HG02973 (cell line): ENCODE results near the gene GZMM.

Source experiments
- ATAC-seq: cut with Tn5 transposase; IDR thresholded peaks from one replicate; pipeline ENCODE4 v1.9.1; 2021; ENCODE audit warnings: moderate library complexity; ENCODE audit not compliant: unreplicated experiment

The GZMM gene

DNA sequence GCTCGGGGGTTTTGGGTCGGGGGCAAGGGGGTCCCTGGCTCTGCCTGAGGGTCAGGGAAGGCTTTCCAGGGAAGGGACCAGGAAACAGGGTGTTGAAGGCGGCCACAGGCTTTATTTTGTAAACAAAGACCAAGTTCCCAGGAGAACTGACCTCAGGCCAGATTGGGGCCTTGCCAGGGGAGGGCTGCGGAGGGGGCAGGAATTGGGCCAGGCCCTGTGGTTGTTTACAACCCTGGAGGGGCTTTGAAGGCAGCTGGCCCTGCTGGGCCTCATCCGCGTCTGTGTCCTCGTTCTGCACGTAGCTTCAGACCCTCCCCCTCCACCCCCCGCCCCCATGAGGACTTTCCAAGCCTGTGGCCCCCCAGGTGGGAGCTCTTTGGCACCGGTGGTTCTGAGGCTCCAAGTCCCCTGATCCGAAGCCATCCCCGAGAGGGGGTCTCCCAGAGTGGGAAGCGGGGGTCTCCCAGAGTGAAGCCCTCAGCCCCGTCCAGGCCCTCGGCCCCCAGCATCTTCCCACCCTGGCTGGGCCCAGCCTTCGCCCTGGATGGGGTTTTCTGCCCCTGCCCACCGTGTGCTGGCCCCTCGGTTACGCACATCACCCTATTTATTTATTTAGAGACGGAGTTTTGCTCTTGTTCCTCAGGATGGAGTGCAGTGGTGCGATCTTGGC lies 15.1 kb downstream of the GZMM start:
- ATAC-seq: no peak

DNA sequence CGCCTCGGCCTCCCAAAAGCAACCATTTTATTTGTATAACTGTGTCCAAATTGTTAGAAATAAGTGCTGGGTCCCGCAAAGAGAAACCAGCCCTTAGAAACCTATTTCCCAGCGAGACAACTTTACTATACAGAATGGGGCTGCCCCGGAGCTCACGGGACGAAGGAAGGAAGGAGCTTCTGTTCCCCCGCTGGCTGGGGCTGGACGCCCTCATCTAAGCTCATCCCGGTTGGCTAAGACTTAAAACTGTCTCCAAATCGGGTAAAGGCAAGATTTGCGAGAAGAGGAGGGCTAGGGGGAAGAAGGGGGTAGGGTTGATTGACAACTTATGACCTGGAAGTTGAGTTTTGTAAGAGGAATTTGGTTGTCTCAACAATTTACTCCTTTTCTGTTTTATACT lies 16.3 kb downstream of the GZMM start:
- ATAC-seq: no peak

DNA sequence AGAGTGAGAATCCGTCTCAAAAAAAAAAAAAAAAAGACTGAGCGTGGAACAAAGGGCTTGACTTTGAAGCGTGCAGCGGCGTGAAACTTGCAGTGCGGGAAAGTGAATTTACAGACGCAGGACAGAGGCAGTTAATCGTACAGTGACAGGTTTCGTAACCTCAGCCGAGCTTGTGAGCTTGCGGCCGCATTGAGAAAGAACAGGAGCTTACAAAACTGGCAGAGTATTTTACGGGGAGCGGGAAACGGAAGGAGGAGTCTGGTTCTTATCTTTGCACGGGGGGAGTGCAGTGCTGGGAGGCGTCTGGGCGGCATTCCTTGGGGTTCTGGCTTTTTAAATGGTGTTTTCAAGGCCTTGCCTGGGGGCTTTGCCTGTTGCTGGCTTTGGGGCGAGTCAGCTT lies 22.6 kb downstream of the GZMM start:
- no peak for ATAC-seq

GRCh38 chr19:566844-567243 lies 23.0 kb downstream of the GZMM start:
- no peak for ATAC-seq

DNA sequence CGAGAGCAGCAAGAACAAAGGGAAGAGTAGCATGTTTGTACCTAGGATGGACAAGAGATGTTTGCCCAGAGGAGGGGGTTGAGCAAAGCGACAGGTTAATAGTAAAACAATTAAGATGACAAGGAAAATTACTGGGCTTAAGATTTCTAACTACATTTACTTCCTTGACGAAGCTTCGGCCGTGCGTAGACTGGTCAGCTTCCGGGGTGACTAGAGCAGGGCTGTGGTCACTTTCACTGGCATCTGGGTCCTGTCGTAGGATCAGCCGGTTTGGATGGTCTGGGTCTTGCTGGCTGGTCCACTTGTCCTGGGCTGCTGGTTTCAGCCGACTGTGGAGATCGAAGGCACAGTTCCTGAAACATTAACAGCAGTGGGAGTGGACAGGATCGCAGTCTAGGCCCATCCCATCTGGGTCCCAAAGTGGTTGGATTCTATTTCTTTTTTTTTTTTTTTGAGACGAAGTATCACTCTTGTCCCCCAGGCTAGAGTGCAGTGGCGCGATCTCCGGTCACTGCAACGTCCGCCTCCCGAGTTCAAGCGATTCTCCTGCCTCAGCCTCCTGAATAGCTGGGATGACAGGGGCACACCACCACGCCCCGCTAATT lies 23.5 kb downstream of the GZMM start:
- ATAC-seq: no peak

DNA sequence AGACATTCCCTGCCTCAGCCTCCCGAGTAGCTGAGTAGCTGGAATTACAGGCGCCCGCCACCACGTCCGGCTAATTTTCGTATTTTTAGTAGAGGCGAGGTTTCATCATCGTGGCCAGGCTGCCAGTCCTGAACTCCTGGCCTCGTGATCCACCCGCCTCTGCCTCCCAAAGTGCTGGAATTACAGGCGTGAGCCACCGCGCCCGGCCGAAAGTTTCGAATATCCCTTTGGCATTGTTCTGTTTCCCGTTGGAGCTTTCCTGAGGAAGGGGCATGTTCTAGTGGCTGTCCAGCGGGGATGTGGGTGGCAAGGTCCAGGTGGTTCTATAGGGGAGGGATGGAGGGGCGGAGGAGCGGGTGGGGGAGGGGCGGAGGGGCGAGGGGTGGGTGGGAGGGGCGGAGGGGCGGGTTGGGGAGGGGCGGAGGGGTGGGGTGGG lies 26.4 kb downstream of the GZMM start:
- no peak for ATAC-seq

DNA sequence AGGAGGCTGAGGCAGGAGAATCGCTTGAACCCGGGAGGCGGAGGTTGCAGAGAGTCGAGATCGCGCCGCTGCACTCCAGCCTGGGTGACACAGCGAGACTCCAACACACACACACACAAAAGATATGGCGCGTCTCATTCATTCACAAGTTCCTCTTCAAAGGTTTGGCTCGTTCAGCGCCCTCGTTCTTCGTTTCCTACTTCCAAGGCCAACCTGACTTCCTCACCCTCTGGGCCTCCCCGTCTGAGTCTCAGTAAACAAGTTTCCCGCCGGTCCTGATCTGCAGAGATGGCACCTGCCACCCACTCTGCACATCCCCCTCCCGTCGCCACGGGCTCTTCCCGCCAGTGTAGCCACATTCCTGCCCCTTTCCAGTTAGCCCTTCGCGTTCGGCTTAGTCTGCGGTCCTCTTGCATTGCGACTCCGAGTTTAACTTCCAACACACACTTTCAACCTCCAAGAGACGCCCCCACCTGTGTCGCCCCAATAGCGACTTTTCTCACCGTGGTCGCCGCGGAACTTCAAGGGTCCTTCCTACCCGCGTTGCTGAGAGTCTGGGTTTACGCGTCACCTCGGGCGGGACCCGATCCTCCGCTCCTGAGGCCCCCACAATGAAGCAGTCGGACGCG lies 27.2 kb downstream of the GZMM start:
- no peak for ATAC-seq

- no peak for ATAC-seq
Observed at GRCh38 chr19:571566-571974, 27.7 kb downstream of the GZMM start.

DNA sequence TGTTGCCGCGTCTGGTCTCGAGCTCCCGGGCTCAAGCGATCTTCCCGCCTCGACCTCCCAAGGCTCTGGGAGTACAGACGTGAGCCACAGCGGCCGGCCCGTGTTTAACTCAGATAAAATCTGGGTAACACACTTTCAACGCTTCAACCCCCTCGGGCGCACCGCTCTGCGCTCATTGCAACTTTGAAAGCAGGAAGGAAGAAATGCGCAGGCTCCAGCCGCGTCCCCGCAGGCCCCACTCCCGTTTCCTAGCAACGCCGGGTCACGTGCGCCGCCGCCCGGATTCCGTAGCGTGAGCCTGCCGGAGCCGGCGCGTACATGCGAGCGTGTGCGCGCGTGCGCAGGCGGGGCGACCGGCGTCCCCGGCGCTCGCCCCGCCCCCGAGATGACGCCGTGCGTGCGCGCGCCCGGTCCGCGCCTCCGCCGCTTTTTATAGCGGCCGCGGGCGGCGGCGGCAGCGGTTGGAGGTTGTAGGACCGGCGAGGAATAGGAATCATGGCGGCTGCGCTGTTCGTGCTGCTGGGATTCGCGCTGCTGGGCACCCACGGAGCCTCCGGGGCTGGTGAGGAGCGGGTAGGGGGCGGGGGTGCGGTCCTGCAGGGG lies 28.4 kb downstream of the GZMM start, which contains the start of gene BSG:
BSG (plus strand) TSS at position 457 of the 603 bp plus-strand sequence; CDS start at position 496, 39 bp downstream.
- peak; percentile 51 for ATAC-seq

DNA sequence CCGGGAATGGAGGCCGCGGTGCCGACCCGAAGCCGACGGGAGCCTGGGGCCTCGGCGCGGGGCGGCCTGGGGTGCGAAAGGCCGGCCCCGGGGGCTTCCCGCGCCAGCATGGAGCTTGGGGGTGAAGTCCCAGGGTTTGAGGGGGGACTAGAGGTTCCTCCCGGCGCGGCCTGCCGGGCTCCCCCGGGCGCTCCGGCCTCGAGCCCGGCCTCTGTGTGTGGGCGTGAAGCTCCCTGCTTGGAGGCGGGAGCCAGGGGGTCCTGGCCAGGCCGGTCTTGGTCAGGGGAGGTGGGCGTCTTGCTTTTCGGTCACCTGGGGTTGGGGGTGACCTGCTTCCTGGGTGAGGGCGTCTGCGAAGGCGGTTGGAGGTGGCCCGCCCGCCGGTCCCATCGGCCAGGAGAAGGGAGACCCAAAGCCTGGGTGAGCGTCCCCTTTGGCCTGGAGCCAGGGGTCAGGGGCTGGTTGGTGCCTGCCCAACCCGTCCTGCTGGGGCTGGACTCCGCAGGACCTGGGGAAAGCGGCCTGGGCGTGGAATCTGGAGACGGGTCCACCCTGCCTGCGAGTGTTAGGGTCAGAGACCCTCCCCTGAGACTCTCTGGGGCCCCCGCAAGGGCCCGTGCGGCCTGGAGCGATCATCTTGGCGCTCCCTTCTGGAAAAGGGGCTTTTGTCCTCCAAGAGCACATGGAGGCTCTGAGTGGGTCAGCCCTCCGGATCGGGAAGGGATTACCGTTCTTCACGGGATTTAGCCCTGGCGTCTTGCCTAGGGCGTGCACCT lies 29.1 kb downstream of the GZMM start:
- ATAC-seq: peak; percentile 16

- no peak for ATAC-seq
Observed at GRCh38 chr19:573519-573825, 29.6 kb downstream of the GZMM start.

- no peak for ATAC-seq
Observed at GRCh38 chr19:574658-575526, 31.0 kb downstream of the GZMM start.

- no peak for ATAC-seq
Observed at GRCh38 chr19:575527-576506, 32.0 kb downstream of the GZMM start.

GRCh38 chr19:576768-577438 lies 33.0 kb downstream of the GZMM start:
- ATAC-seq: no peak

DNA sequence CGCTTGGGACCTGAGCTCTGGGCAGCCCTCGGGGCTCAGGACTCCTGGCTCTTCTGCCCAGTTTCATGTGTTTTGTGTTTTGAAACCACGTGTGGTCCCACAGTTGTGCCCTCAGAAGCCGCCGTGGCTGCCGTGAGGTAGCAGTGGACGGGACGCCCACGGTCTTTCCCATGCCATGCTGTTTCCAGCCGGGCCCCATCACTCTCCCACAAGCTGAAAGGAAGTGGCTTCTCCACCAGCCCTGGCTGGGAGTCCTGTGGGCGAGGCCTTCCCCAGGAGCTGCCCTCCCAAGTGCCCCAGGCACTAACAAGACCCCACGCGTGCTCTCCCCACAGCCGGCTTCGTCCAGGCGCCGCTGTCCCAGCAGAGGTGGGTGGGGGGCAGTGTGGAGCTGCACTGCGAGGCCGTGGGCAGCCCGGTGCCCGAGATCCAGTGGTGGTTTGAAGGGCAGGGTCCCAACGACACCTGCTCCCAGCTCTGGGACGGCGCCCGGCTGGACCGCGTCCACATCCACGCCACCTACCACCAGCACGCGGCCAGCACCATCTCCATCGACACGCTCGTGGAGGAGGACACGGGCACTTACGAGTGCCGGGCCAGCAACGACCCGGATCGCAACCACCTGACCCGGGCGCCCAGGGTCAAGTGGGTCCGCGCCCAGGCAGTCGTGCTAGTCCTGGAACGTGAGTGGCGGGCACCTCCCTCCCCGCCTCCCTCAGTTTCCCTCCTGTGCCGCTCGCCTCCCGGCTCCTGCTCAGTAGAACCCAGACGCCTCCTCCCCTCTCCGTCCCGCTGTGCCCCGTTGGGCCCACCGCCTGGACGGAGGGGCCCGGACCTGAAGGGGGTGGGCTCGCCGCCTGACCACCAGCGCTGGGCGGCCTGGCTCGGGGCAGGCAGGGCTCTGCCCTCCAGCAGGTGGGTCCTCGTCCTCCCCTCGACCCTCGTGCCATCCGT lies 33.9 kb downstream of the GZMM start:
- no peak for ATAC-seq

GRCh38 chr19:579111-579841 lies 35.4 kb downstream of the GZMM start:
- no peak for ATAC-seq

- no peak for ATAC-seq
Observed at GRCh38 chr19:579842-580155, 35.9 kb downstream of the GZMM start.
